Tibial artery (tissue), 4 donors: Measurements from ENCODE around the gene INHBB.

Experiments
- DNase-seq, 2 donors: peaks; one replicate each; pipeline ENCODE4 v3.0.0-alpha.2; 2019
- H3K27ac ChIP-seq, 2 donors: fragments of 200-600 bp; sonication (generic) in 1 of 2; 1 replicate in 1 of 2; 2 replicates in 1 of 2; pipeline ENCODE4 v1.5.1; 2018 to 2019; ENCODE audit warnings: mild to moderate bottlenecking in 1 of 2
- H3K27me3 ChIP-seq, 2 donors: fragments of 200-600 bp; sonication (generic) in 1 of 2; one replicate each; pipeline versions ENCODE4 v1.5.1 to v1.6.0; 2016 to 2019
- H3K36me3 ChIP-seq, 3 donors: fragments of 200-600 bp; sonication (generic) in 2 of 3; one replicate each; pipeline ENCODE4 v1.5.1; 2016 to 2019; ENCODE audit warnings: mild to moderate bottlenecking in 2 of 3
- H3K4me1 ChIP-seq, 4 donors: fragments of 200-600 bp; sonication (generic) in 2 of 4; 1 replicate in 3 of 4; 2 replicates in 1 of 4; pipeline ENCODE4 v1.5.1; 2016 to 2019
- H3K4me3 ChIP-seq, 2 donors: fragments of 200-600 bp; sonication (generic) in 1 of 2; 1 replicate in 1 of 2; 2 replicates in 1 of 2; pipeline ENCODE4 v1.5.1; 2018 to 2019; ENCODE audit warnings: mild to moderate bottlenecking in 2 of 2
- H3K9me3 ChIP-seq, 3 donors: fragments of 200-600 bp; sonication (generic) in 1 of 3; one replicate each; pipeline ENCODE4 v1.5.1; 2016 to 2019
- CTCF ChIP-seq, 2 experiments: fragments of 200-600 bp in 1 of 2; fragments of 450-650 bp in 1 of 2; IDR thresholded peaks; one replicate each; pipeline ENCODE4 v1.5.1; 2017 to 2019; ENCODE audit warnings: antibody characterized with exemption in 2 of 2, mild to moderate bottlenecking in 1 of 2, moderate library complexity in 1 of 2
- intact Hi-C: fragments of 100-400 bp; cut with DNase I; formaldehyde crosslinking; loops from one replicate; pipeline ENCODE4 v1.15.0; 2023; ENCODE audit warnings: low total_unique reads

INHBB gene

GRCh38 chr2:120367221-120367620 lies 21.3 kb downstream of the INHBB start:
- DNase-seq, result no peak
- Histone ChIP-seq H3K4me3 (no peak overlapping the region), H3K4me1 (no peaks in the 10 kb centered on the region), H3K27me3 (no peaks in the 10 kb centered on the region), H3K36me3 (no peaks in the 10 kb centered on the region), H3K9me3 (no peaks in the 10 kb centered on the region), H3K27ac (no peak overlapping the region)
- intact Hi-C loops, result loop anchor here (10.0 kb wide), 1 partner anchor 58 kb away; no protein-coding TSS in a partner anchor
- TF ChIP-seq CTCF (IDR thresholded peaks at IDR 0.05), result no peak

- no peak for TF ChIP-seq CTCF (IDR thresholded peaks at IDR 0.05)
- Histone ChIP-seq H3K27ac (no peak overlapping the region), H3K27me3 (no peaks in the 10 kb centered on the region), H3K36me3 (no peaks in the 10 kb centered on the region), H3K4me1 (no peaks in the 10 kb centered on the region), H3K4me3 (no peak overlapping the region), H3K9me3 (no peaks in the 10 kb centered on the region)
- no peak for DNase-seq
- intact Hi-C loops, result loop anchor here (10.0 kb wide), 1 partner anchor 57 kb away; no protein-coding TSS in a partner anchor
Measured at GRCh38 chr2:120367649-120368048, 21.7 kb downstream of the INHBB start.

GRCh38 chr2:120368086-120368485 lies 22.1 kb downstream of the INHBB start:
- no peak for TF ChIP-seq CTCF (IDR thresholded peaks at IDR 0.05)
- Histone ChIP-seq H3K9me3 (no peaks in the 10 kb centered on the region), H3K36me3 (no peaks in the 10 kb centered on the region), H3K4me3 (no peak overlapping the region), H3K27ac (no peak overlapping the region), H3K27me3 (no peaks in the 10 kb centered on the region), H3K4me1 (no peaks in the 10 kb centered on the region)
- no peak for DNase-seq
- intact Hi-C loops, result loop anchor here (10.0 kb wide), 1 partner anchor 57 kb away; no protein-coding TSS in a partner anchor

- DNase-seq, result no peak
- H3K27me3 ChIP-seq, result no peaks in the 10 kb centered on the region
- H3K27ac ChIP-seq, result no peak overlapping the region
- H3K4me3 ChIP-seq, result no peak overlapping the region
- H3K36me3 ChIP-seq, result no peaks in the 10 kb centered on the region
- H3K9me3 ChIP-seq, result no peaks in the 10 kb centered on the region
- no peak for TF ChIP-seq CTCF (IDR thresholded peaks at IDR 0.05)
- H3K4me1 ChIP-seq, result no peaks in the 10 kb centered on the region
- intact Hi-C loops, result loop anchor here (10.0 kb wide), 1 partner anchor 56 kb away; no protein-coding TSS in a partner anchor
Measured at GRCh38 chr2:120369250-120369649, 23.3 kb downstream of the INHBB start.

- no peak overlapping the region for H3K4me3 ChIP-seq
- H3K27ac ChIP-seq, result no peak overlapping the region
- no peaks in the 10 kb centered on the region for H3K9me3 ChIP-seq
- intact Hi-C loops, result no loop called here
- DNase-seq, result no peak
- TF ChIP-seq CTCF (IDR thresholded peaks at IDR 0.05), result no peak
- H3K4me1 ChIP-seq, result no peaks in the 10 kb centered on the region
- H3K27me3 ChIP-seq, result peaks cover 0 to 16% of the 10 kb centered on the region in 2 donors
- no peaks in the 10 kb centered on the region for H3K36me3 ChIP-seq
Measured at GRCh38 chr2:120371969-120372625, 26.2 kb downstream of the INHBB start.
